Large intestine (tissue), 3 donors: ENCODE results near the gene CPVL. TPM values are rescaled to one million over a fixed set of nuclear protein-coding genes. Genes with fewer than 3 reads are reported as not detected.

Source experiments
- DNase-seq, 2 donors: peaks; one replicate each; pipeline versions ENCODE4 v3.0.0 to v3.0.0-alpha.2; 2013
- H3K27ac ChIP-seq: one replicate; pipeline ENCODE4 v1.5.1; 2013; ENCODE audit warnings: low read length
- H3K27me3 ChIP-seq: 2 replicates; pipeline ENCODE4 v1.6.1; 2013; ENCODE audit warnings: low read length; ENCODE audit not compliant: control insufficient read depth, insufficient read depth
- H3K36me3 ChIP-seq: 2 replicates; pipeline ENCODE4 v1.6.1; 2013; ENCODE audit warnings: low read length; ENCODE audit not compliant: control insufficient read depth, insufficient read depth
- H3K4me1 ChIP-seq: one replicate; pipeline ENCODE4 v1.6.1; 2013; ENCODE audit warnings: low read length; ENCODE audit not compliant: control insufficient read depth, insufficient read depth
- H3K4me3 ChIP-seq: one replicate; pipeline ENCODE4 v1.5.1; 2013; ENCODE audit warnings: low read length
- H3K9me3 ChIP-seq: one replicate; pipeline ENCODE4 v1.6.1; 2013; ENCODE audit warnings: mild to moderate bottlenecking, low read depth, low read length, moderate library complexity; ENCODE audit not compliant: control insufficient read depth
- WGBS: methylation state at CpG from one replicate; pipeline ENCODE4 v1.1.5; 2013; ENCODE audit warnings: low lambda C conversion rate; ENCODE audit not compliant: insufficient coverage; 5-methylcytosine and 5-hydroxymethylcytosine counted together
- polyA plus RNA-seq: library from polyadenylated mRNA; unstranded; fragments of 120-200 nt; gene quantifications from one replicate; pipeline ENCODE4 v1.2.1, GENCODE V29; 2013

CPVL gene
- polyA plus RNA-seq, 1 donor, result 333 TPM

GRCh38 chr7:29013082-29013695, 133.1 kb downstream of the CPVL start:
- Histone ChIP-seq H3K27me3 (no peaks in the 10 kb centered on the region), H3K4me3 (no peak overlapping the region), H3K9me3 (no peaks in the 10 kb centered on the region), H3K36me3 (no peaks in the 10 kb centered on the region), H3K4me1 (no peaks in the 10 kb centered on the region), H3K27ac (no peak overlapping the region)
- WGBS, result no CpG with 5 or more reads among the region's 1 CpG
- no peak for DNase-seq

- no peak for DNase-seq
- no peaks in the 10 kb centered on the region for H3K27me3 ChIP-seq
- H3K9me3 ChIP-seq, result no peaks in the 10 kb centered on the region
- H3K4me1 ChIP-seq, result no peaks in the 10 kb centered on the region
- H3K4me3 ChIP-seq, result no peak overlapping the region
- WGBS, result no CpG with 5 or more reads among the region's 1 CpG
- H3K27ac ChIP-seq, result no peak overlapping the region
- H3K36me3 ChIP-seq, result no peaks in the 10 kb centered on the region
Observed at GRCh38 chr7:29009947-29010346, 136.4 kb downstream of the CPVL start.

DNA sequence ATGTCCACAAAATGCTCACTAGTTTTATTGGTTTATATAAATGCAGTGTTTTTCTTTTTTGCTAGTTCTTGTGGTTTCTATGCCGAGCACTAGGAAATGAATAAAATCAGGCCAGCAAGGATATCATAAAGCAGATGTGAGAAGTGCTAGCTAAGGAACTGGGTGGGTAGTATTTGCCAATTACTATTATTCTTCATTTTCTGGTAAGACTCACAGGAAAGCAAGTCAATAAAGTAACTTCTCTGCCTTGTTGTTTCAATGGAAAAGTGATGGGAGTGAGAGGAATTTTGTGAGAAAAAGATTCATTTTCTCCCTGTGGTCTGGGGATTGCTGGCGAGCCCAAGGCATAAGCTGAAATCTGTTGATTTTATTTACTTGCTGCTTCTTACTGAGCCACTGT, 137.7 kb downstream of the CPVL start:
- no peak overlapping the region for H3K27ac ChIP-seq
- H3K36me3 ChIP-seq, result no peaks in the 10 kb centered on the region
- H3K27me3 ChIP-seq, result no peaks in the 10 kb centered on the region
- no CpG with 5 or more reads among the region's 2 CpGs for WGBS
- H3K9me3 ChIP-seq, result no peaks in the 10 kb centered on the region
- H3K4me1 ChIP-seq, result no peaks in the 10 kb centered on the region
- DNase-seq, result no peak
- H3K4me3 ChIP-seq, result no peak overlapping the region

DNA sequence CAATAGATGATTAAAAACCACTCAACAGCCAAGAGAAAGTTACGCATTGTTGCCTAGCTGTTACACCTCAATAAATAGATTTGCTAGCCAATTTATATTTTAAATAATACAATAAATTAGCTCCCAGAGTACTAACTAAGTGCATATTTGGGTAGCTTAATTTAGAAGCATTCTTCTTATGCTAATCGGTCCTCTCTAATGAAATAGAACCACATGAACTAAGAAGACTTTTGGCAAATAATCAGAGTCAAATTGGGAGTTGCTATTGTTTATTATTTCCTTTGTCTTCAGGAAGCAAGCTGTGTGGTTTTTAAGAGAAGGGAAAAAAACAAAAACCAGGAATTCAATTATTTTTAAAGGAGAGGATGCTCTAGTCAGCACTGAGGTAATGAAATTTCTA, 139.2 kb downstream of the CPVL start:
- no peaks in the 10 kb centered on the region for H3K27me3 ChIP-seq
- H3K27ac ChIP-seq, result no peak overlapping the region
- 80% methylated on average over 2 of the region's 2 CpGs for WGBS
- no peaks in the 10 kb centered on the region for H3K9me3 ChIP-seq
- no peak overlapping the region for H3K4me3 ChIP-seq
- H3K36me3 ChIP-seq, result no peaks in the 10 kb centered on the region
- H3K4me1 ChIP-seq, result no peaks in the 10 kb centered on the region
- no peak for DNase-seq

DNA sequence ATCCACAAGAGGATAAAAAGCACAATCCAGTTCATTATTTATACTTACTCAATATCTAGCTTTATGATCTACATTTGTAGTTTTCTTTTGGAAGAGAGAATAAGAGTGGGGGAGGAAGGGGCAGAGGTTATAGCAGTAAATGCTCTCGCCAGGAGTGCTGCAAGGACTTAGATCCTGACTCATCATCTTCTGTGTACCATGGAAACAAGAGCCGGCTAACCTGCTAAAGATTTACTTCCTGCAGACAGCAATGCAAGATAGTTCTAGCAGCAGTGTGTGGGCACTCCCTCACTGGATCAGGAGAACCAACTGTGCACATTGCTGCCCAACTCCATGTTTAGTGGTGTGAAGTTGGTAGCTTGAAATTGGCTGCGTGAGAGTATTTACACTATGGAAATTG, 140.5 kb downstream of the CPVL start:
- no peak overlapping the region for H3K27ac ChIP-seq
- H3K4me1 ChIP-seq, result no peaks in the 10 kb centered on the region
- no peaks in the 10 kb centered on the region for H3K9me3 ChIP-seq
- no peak overlapping the region for H3K4me3 ChIP-seq
- no peaks in the 10 kb centered on the region for H3K27me3 ChIP-seq
- H3K36me3 ChIP-seq, result no peaks in the 10 kb centered on the region
- DNase-seq, result peak; percentile 18 to 51
- WGBS, result no CpG with 5 or more reads among the region's 3 CpGs

DNA sequence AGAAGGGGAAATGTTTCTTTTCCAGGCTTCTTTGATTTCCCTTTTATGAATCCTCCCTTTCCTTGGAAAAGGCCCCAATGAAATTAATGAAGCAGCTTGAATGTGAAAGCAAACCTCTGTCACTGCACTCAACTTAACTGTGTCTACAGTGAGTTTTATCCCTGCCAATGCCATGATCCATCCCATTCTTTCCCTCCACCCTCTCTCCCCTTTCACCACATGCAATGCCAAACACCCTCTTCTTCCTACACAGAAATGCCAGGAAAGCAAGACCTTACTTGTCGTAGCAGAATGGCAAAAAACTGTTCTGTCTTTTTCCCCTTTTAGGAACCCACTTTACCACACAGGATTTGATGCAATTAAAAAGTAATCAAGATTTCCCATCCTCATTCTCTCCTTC, 140.9 kb downstream of the CPVL start:
- no peak overlapping the region for H3K27ac ChIP-seq
- DNase-seq, result no peak
- no peaks in the 10 kb centered on the region for H3K27me3 ChIP-seq
- H3K36me3 ChIP-seq, result no peaks in the 10 kb centered on the region
- H3K9me3 ChIP-seq, result no peaks in the 10 kb centered on the region
- H3K4me3 ChIP-seq, result no peak overlapping the region
- H3K4me1 ChIP-seq, result no peaks in the 10 kb centered on the region
- WGBS, result no CpG with 5 or more reads among the region's 1 CpG

DNA sequence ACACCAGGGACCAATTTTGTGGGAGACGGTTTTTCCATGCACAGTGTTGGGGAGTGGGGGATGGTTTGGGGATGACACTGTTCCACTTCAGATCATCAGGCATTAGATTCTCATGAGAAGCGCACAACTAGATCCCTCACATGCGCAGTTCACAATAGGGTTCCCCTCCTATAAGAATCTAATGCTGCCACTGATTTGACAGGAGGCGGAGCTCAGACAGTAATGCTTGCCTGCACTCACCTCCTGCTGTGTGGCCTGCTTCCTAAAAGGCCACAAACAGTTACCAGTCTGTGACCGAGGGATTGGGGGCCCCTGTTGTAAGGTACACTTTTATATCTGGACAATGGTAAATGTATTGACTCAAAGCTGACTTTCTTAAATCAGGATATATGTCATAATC, 142.6 kb downstream of the CPVL start:
- Histone ChIP-seq H3K4me3 (no peak overlapping the region), H3K4me1 (no peaks in the 10 kb centered on the region), H3K9me3 (no peaks in the 10 kb centered on the region), H3K36me3 (no peaks in the 10 kb centered on the region), H3K27ac (no peak overlapping the region), H3K27me3 (no peaks in the 10 kb centered on the region)
- DNase-seq, result no peak
- WGBS, result no CpG with 5 or more reads among the region's 5 CpGs

- Histone ChIP-seq H3K27me3 (no peaks in the 10 kb centered on the region), H3K4me3 (no peak overlapping the region), H3K9me3 (no peaks in the 10 kb centered on the region), H3K27ac (no peak overlapping the region), H3K36me3 (no peaks in the 10 kb centered on the region), H3K4me1 (no peaks in the 10 kb centered on the region)
- no peak for DNase-seq
- WGBS, result no CpG with 5 or more reads among the region's 2 CpGs
Observed at GRCh38 chr7:29000717-29001076, 145.6 kb downstream of the CPVL start.

DNA sequence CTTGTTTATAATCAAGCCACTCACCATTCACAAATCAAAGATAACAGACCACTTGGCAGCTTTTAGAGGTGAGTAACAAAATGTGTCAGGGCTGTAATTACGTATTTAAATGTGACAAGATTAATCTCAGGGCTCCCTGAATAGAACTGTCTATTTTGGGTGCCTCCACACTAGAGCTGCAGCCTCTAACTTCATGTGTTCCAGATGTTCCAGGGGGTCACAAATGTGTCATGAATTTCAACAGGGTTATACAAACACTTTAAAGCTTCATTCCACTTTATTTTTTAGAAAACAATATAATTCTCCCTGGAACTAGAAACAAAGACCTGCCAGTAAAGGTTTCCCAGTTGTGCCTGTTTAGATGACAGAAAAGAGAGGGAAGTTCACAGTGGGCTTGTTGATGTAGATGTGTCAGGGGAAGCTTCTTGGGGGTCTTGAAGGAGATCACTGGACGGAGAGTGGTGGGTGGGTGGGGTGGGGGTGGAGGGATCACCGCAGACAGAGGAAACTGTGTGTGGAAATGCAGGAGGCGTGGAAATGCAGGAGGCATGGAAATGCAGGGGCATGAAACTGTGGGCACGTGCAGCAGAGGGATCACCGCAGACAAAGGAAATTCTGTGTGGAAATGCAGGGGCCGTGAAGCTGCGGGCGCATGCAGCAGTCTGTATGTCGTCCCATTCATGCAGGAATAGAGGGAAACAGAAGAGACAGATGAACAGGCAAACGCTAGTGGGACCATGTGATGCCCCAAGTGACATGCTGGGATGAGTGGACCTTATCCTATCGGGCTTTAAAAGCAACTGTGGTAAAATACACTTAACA, 146.2 kb downstream of the CPVL start:
- 100% methylated on average over 3 of the region's 12 CpGs for WGBS
- no peak for DNase-seq
- H3K36me3 ChIP-seq, result no peaks in the 10 kb centered on the region
- H3K27ac ChIP-seq, result no peak overlapping the region
- H3K9me3 ChIP-seq, result no peaks in the 10 kb centered on the region
- H3K4me3 ChIP-seq, result no peak overlapping the region
- H3K4me1 ChIP-seq, result no peaks in the 10 kb centered on the region
- no peaks in the 10 kb centered on the region for H3K27me3 ChIP-seq

DNA sequence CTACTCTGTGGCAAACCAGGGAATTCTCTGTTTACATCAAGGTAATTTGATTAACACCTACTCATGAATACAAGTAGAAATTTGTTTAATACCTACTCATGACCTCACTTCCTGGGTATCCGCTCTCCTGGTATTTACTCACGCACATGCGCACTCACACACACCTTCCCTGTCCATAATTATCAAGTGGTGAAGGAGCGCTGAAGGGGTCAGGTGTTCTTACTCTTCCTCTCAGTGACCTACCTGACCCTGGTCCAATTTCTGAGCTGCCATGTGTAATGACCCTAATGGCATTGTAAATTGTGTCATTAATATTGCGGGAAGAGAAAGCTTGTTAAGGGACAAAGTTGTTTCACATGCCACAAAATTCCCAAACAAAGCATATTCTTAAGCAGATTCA, 146.9 kb downstream of the CPVL start:
- Histone ChIP-seq H3K4me3 (no peak overlapping the region), H3K9me3 (no peaks in the 10 kb centered on the region), H3K27me3 (no peaks in the 10 kb centered on the region), H3K4me1 (no peaks in the 10 kb centered on the region), H3K27ac (no peak overlapping the region), H3K36me3 (no peaks in the 10 kb centered on the region)
- DNase-seq, result no peak
- 92% methylated on average over 2 of the region's 5 CpGs for WGBS

- Histone ChIP-seq H3K27ac (no peak overlapping the region), H3K9me3 (no peaks in the 10 kb centered on the region), H3K27me3 (no peaks in the 10 kb centered on the region), H3K4me1 (no peaks in the 10 kb centered on the region), H3K36me3 (no peaks in the 10 kb centered on the region), H3K4me3 (no peak overlapping the region)
- no CpG with 5 or more reads among the region's 4 CpGs for WGBS
- no peak for DNase-seq
Observed at GRCh38 chr7:28998105-28998504, 148.2 kb downstream of the CPVL start.
